ENCODE data around the gene P2RX7. TPM values are rescaled to one million over a fixed set of nuclear protein-coding genes. Genes with fewer than 3 reads are reported as not detected.

The P2RX7 gene
- total and polyA plus RNA-seq, 9 donors, result 0.78 to 2.5 (median 1.3) TPM

DNA sequence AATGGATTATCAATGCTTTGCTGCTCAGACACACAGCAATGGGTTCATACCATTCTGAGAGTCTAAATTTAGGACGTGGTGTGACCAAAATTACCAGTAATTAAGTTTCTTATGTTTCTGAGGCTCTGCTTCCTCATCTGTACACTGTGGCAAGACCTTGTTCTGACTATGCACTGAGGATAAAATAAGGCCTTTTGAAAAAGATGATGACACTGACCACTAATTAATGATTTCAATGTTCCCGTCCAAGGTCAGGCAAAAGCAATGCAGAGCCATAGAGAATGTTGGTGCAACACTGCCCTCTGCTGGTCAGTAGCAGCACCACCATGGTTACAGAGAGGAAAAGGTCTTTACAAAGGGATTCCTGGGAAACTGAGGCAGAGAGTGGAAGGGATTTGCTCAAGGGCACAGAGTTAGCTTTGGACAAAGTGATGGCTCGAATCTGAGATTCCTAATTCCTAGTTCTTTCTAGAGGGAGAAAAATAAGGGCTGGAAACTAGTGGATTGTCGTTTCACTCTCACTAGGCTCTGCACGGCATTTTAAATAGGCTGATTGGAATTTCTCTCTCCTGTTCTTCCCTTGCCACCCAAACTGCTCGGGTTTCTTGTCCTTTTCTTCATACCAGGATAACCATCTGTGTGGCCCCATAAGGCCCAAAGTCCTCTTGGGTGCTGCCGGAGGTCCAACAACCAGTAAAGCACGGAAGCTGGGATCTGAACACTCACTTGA, 22.3 kb upstream of the P2RX7 start:
- H3K36me3 ChIP-seq (ENCODE audit: control insufficient read depth, insufficient read depth, low read length), result no peaks in the 10 kb centered on the region
- 0% methylated on average over 3 of the region's 8 CpGs for WGBS (ENCODE audit: insufficient coverage)
- H3K27ac ChIP-seq (ENCODE audit: low read length), result no peak overlapping the region
- no peak overlapping the region for H3K4me3 ChIP-seq (ENCODE audit: low read length)
- peak; percentile 73 for DNase-seq
- H3K27me3 ChIP-seq (ENCODE audit: control insufficient read depth, insufficient read depth, low read length), result no peaks in the 10 kb centered on the region
- H3K9me3 ChIP-seq (replicated peaks; ENCODE audit: control insufficient read depth, low read depth, low read length), result no peaks in the 10 kb centered on the region
- H3K4me1 ChIP-seq (ENCODE audit: control insufficient read depth, insufficient read depth, low read length), result no peaks in the 10 kb centered on the region

DNA sequence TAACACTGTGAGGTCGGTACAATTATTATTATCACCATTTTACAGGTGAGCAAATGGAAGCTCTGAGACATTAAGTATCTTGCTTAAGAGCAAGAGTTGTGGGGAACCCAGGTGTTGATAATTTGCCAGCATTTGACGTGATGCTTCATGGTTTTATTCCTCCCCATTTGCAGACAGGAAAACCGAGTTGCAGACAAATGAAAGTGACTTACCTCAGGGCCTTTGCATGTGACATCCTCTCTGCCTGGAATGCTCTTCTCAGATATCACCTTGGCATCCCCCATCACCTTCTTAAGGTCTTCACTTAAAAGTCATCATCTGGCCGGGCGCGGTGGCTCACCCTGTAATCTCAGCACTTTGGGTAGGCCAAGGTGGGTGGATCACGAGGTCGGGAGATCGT, 21.0 kb upstream of the P2RX7 start:
- Histone ChIP-seq H3K4me1 (ENCODE audit: control insufficient read depth, insufficient read depth, low read length) (no peaks in the 10 kb centered on the region), H3K27me3 (ENCODE audit: control insufficient read depth, insufficient read depth, low read length) (no peaks in the 10 kb centered on the region), H3K9me3 (replicated peaks; ENCODE audit: control insufficient read depth, low read depth, low read length) (no peaks in the 10 kb centered on the region), H3K27ac (ENCODE audit: low read length) (no peak overlapping the region), H3K4me3 (ENCODE audit: low read length) (no peak overlapping the region), H3K36me3 (ENCODE audit: control insufficient read depth, insufficient read depth, low read length) (no peaks in the 10 kb centered on the region)
- DNase-seq, result no peak
- 76% methylated on average over 4 of the region's 9 CpGs for WGBS (ENCODE audit: insufficient coverage)

DNA sequence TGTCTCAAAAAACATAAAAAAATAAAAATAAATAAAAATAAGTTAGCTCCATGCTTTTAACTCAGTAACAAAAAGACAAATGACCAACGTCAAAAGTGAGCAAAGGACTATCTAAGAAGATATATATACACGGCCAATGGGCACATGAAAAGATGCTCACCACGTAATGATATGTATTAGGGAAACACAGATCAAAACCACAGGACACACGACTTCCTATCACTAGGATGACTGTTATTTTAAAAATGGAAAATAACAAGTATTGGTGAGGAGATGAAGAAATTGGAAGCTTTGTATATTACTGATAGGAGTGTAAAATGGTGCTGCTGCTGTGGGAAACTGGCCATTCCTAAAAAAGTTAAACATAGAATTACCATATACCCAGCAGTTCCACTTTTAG, 20.2 kb upstream of the P2RX7 start:
- no peak for DNase-seq
- WGBS (ENCODE audit: insufficient coverage), result no CpG with 5 or more reads among the region's 4 CpGs

DNA sequence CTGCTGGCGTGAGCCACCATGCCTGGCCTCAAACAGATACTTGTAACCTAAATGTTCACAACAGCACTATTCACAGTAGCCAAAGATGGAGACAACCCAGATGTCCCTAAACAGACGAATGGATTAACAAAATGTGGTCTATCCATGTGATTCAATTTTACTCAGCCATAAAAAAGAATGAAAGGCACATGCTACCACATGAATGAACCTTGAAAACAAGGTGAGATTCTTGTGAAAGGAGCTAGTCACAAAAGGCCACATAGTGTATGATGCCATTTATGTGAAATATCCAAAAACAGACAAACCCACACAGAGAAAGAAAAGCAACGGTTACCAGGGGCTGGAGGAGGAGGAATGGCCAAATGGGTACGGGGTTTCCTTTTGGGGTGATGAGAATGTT, 19.6 kb upstream of the P2RX7 start:
- H3K9me3 ChIP-seq (replicated peaks; ENCODE audit: control insufficient read depth, low read depth, low read length), result no peaks in the 10 kb centered on the region
- H3K4me1 ChIP-seq (ENCODE audit: control insufficient read depth, insufficient read depth, low read length), result no peaks in the 10 kb centered on the region
- no peak overlapping the region for H3K27ac ChIP-seq (ENCODE audit: low read length)
- no peak overlapping the region for H3K4me3 ChIP-seq (ENCODE audit: low read length)
- DNase-seq, result no peak
- H3K27me3 ChIP-seq (ENCODE audit: control insufficient read depth, insufficient read depth, low read length), result no peaks in the 10 kb centered on the region
- H3K36me3 ChIP-seq (ENCODE audit: control insufficient read depth, insufficient read depth, low read length), result no peaks in the 10 kb centered on the region
- WGBS (ENCODE audit: insufficient coverage), result 44% methylated on average over 1 of the region's 4 CpGs

More for the DNA sequence above, 20.2 kb upstream of the P2RX7 start:
- Histone ChIP-seq H3K9me3 (replicated peaks; ENCODE audit: control insufficient read depth, low read depth, low read length) (no peaks in the 10 kb centered on the region), H3K27me3 (ENCODE audit: control insufficient read depth, insufficient read depth, low read length) (no peaks in the 10 kb centered on the region), H3K36me3 (ENCODE audit: control insufficient read depth, insufficient read depth, low read length) (no peaks in the 10 kb centered on the region), H3K27ac (ENCODE audit: low read length) (no peak overlapping the region), H3K4me1 (ENCODE audit: control insufficient read depth, insufficient read depth, low read length) (no peaks in the 10 kb centered on the region), H3K4me3 (ENCODE audit: low read length) (no peak overlapping the region)

DNA sequence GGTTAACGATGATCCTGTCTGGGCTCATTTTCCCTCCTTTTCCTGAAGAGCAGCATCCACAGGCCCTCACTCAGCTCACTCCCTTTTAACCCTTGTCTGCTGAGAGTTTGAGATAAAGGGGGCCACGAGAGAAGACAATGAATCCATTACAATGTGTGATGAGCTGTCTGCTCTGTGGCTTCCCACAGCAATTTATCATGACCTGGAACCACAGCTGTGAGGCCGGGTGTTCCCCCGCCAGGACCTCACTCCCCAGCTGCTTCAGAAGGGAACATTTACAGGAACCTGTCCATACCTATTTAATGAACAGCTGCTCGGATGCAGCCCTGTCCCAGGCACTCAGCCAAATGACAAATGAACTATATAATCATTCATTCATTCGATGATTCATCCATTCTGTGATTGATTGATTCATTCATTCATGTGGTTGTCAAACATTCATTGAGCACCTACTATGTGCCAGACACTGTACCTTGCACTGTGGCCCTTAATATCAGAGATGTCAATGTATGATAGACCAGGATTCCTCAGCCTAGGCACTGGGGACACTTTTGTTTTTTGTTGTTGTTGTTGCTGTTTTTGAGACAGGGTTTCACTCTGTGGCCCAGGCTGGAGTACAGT, 18.5 kb upstream of the P2RX7 start:
- 38% methylated on average over 2 of the region's 6 CpGs for WGBS (ENCODE audit: insufficient coverage)
- no peaks in the 10 kb centered on the region for H3K9me3 ChIP-seq (replicated peaks; ENCODE audit: control insufficient read depth, low read depth, low read length)
- H3K4me3 ChIP-seq (ENCODE audit: low read length), result no peak overlapping the region
- no peaks in the 10 kb centered on the region for H3K4me1 ChIP-seq (ENCODE audit: control insufficient read depth, insufficient read depth, low read length)
- H3K27me3 ChIP-seq (ENCODE audit: control insufficient read depth, insufficient read depth, low read length), result no peaks in the 10 kb centered on the region
- no peak for DNase-seq
- H3K36me3 ChIP-seq (ENCODE audit: control insufficient read depth, insufficient read depth, low read length), result no peaks in the 10 kb centered on the region
- H3K27ac ChIP-seq (ENCODE audit: low read length), result no peak overlapping the region

DNA sequence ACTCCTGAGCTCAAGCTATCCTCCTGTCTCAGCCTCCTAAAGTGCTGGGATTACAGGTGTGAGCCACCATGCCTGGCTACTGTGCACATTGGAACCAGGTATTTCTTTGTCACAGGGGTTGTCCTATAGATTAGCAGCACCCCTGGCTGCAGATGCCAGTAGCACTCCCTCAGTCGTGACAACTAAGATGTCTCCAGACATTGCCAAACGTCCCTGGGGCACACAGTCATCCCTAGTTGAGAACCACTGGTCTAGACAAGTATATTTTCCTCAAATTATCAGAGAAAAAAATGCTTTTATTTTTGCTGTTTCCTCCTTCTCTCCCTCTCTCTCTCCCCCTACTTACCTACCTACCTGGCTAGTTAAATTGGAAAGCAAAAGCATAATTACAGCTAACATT, 17.9 kb upstream of the P2RX7 start:
- DNase-seq, result no peak
- H3K27me3 ChIP-seq (ENCODE audit: control insufficient read depth, insufficient read depth, low read length), result peaks cover 3% of the 10 kb centered on the region
- H3K4me1 ChIP-seq (ENCODE audit: control insufficient read depth, insufficient read depth, low read length), result no peaks in the 10 kb centered on the region
- 47% methylated on average over 2 of the region's 2 CpGs for WGBS (ENCODE audit: insufficient coverage)
- H3K4me3 ChIP-seq (ENCODE audit: low read length), result no peak overlapping the region
- H3K27ac ChIP-seq (ENCODE audit: low read length), result no peak overlapping the region
- no peaks in the 10 kb centered on the region for H3K9me3 ChIP-seq (replicated peaks; ENCODE audit: control insufficient read depth, low read depth, low read length)
- H3K36me3 ChIP-seq (ENCODE audit: control insufficient read depth, insufficient read depth, low read length), result no peaks in the 10 kb centered on the region

DNA sequence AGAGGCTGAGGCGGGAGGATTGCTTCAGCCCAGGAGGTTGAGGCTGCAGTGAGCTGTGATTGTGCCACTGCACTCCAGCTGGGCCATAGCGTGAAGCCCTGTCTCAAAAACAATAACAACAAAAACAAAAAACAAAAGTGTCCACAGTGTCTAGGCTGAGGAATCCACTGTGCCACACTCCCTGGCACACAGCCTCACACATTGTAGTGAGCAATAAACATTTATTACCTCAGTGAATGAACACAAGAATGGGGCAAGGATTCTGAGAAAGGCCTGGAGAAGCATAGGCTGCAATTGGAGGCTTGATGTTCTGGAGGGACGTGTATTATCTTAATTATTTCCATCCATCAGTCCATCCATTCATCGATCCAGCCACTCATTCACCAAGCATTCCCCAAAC, 17.1 kb upstream of the P2RX7 start:
- 100% methylated on average over 1 of the region's 4 CpGs for WGBS (ENCODE audit: insufficient coverage)
- Histone ChIP-seq H3K36me3 (ENCODE audit: control insufficient read depth, insufficient read depth, low read length) (no peaks in the 10 kb centered on the region), H3K27ac (ENCODE audit: low read length) (no peak overlapping the region), H3K4me1 (ENCODE audit: control insufficient read depth, insufficient read depth, low read length) (no peaks in the 10 kb centered on the region), H3K4me3 (ENCODE audit: low read length) (no peak overlapping the region), H3K9me3 (replicated peaks; ENCODE audit: control insufficient read depth, low read depth, low read length) (no peaks in the 10 kb centered on the region), H3K27me3 (ENCODE audit: control insufficient read depth, insufficient read depth, low read length) (peaks cover 3% of the 10 kb centered on the region)
- DNase-seq, result no peak

DNA sequence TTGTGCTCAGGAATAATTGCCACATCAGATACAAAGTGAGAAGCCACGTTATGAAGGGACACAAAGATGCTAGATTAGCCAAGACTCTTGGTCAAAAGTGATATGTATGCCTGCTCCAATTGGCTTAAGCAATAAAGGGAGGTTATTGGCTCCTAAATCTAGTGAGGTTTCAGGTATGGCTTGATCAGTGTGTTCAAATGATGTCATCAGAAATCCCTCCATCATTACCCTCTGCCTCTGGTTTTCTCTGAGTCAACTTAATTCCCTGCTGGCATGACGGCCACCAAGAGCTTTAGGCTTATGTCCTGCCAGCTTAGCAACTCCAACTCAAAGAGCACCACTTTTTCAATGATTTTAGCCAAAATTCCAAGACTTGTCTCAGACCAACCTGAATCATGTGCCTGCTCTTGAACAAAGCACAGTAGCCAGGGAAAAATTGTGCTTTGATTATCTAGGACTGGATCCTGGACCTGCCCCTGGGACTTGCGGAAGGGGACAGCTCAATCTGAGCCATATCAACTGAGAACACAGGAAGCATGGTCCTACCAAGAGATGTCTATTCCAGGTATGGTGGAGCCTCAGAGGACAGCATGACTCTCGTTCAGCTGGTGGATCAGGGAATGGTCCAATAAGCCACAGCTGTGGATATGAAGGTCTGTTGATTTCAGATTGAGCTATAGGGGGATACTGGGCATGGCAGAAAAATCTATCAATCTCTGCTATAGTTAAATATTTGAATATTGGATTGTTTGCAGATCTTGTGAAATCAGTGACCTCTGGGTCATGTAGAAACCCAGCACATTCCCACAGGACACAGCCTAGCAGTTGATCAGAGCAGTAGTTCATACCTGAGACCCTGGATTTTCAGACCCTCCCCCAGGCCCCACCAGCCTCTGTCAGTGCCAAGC, 16.1 kb upstream of the P2RX7 start:
- WGBS (ENCODE audit: insufficient coverage), result 71% methylated on average over 2 of the region's 4 CpGs
- Histone ChIP-seq H3K27me3 (ENCODE audit: control insufficient read depth, insufficient read depth, low read length) (peaks cover 8% of the 10 kb centered on the region), H3K4me1 (ENCODE audit: control insufficient read depth, insufficient read depth, low read length) (no peaks in the 10 kb centered on the region), H3K36me3 (ENCODE audit: control insufficient read depth, insufficient read depth, low read length) (no peaks in the 10 kb centered on the region), H3K4me3 (ENCODE audit: low read length) (no peak overlapping the region), H3K27ac (ENCODE audit: low read length) (no peak overlapping the region), H3K9me3 (replicated peaks; ENCODE audit: control insufficient read depth, low read depth, low read length) (no peaks in the 10 kb centered on the region)
- DNase-seq, result no peak

DNA sequence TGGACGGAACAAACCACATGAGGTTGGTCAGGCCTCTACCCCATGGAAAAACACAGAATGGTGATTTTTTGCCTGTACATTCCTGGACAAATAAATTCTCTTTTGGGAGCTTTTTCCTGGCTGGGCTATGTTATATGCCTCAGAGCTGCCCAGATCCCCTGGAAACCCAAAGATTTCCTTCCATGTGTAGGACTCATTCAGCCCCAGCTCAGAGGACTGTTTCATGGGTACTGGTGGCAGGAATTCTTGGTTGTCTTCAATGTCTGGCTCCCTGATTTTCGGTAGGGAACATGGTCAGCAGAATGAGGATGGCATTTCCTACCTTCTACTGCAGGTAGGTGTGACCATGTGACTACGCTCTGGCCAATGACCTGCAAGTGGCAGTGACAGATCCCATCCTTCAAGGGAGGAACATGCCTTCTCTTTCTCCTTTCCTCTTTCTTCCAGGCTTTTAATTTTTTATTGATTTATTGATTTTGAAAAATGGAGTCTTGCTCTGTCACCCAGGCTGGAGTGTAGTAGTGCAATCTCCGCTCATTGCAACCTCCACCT, 15.4 kb upstream of the P2RX7 start:
- H3K36me3 ChIP-seq (ENCODE audit: control insufficient read depth, insufficient read depth, low read length), result no peaks in the 10 kb centered on the region
- no CpG with 5 or more reads among the region's 4 CpGs for WGBS (ENCODE audit: insufficient coverage)
- no peak for DNase-seq
- H3K27ac ChIP-seq (ENCODE audit: low read length), result no peak overlapping the region
- peaks cover 8% of the 10 kb centered on the region for H3K27me3 ChIP-seq (ENCODE audit: control insufficient read depth, insufficient read depth, low read length)
- H3K4me3 ChIP-seq (ENCODE audit: low read length), result no peak overlapping the region
- no peaks in the 10 kb centered on the region for H3K4me1 ChIP-seq (ENCODE audit: control insufficient read depth, insufficient read depth, low read length)
- no peaks in the 10 kb centered on the region for H3K9me3 ChIP-seq (replicated peaks; ENCODE audit: control insufficient read depth, low read depth, low read length)

DNA sequence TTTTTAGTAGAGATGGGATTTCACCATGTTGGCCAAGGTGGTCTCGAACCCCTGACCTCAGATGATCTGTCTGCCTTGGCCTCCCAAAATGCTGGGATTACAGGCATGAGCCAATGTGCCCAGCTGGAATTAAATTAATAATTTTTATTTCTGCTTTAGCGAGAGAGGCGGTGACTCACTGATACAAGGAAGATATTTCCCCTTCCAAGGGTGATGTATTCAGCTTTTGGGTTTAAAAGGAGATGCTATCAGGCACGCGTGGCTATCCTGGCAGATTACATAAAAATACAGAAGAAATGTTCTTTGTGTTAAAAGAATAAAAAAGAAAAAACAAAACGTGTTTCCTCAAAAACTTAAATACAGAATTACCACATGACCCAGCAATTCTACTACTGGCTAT, 12.4 kb upstream of the P2RX7 start:
- Histone ChIP-seq H3K4me1 (ENCODE audit: control insufficient read depth, insufficient read depth, low read length) (no peaks in the 10 kb centered on the region), H3K9me3 (replicated peaks; ENCODE audit: control insufficient read depth, low read depth, low read length) (no peaks in the 10 kb centered on the region), H3K27ac (ENCODE audit: low read length) (no peak overlapping the region), H3K4me3 (ENCODE audit: low read length) (no peak overlapping the region), H3K36me3 (ENCODE audit: control insufficient read depth, insufficient read depth, low read length) (no peaks in the 10 kb centered on the region), H3K27me3 (ENCODE audit: control insufficient read depth, insufficient read depth, low read length) (peaks cover 8% of the 10 kb centered on the region)
- no CpG with 5 or more reads among the region's 6 CpGs for WGBS (ENCODE audit: insufficient coverage)
- no peak for DNase-seq

Data from muscle of leg (tissue), 11 donors.